Mesenchymal stem cell (in vitro differentiated cells and primary cell): ENCODE data around the gene METTL6.

Experiments used
- DNase-seq: peaks from one replicate; pipeline ENCODE4 v3.0.0-alpha.2; 2013
- H2AFZ ChIP-seq: one replicate; pipeline ENCODE4 v1.6.1; 2013; ENCODE audit warnings: low read depth, mild to moderate bottlenecking, control low read depth, inconsistent platforms, low read length, moderate library complexity
- H2AK5ac ChIP-seq: 2 replicates; pipeline ENCODE4 v1.6.1; 2013; ENCODE audit warnings: low read length, moderate library complexity, mild to moderate bottlenecking, inconsistent platforms; ENCODE audit not compliant: severe bottlenecking
- H2BK120ac ChIP-seq: one replicate; pipeline ENCODE4 v1.6.1; 2013; ENCODE audit warnings: low read depth, mild to moderate bottlenecking, inconsistent platforms, low read length, moderate library complexity
- H2BK12ac ChIP-seq, 2 experiments: one replicate each; pipeline ENCODE4 v1.6.1; 2013; ENCODE audit warnings: inconsistent platforms in 2 of 2, low read length in 2 of 2, mild to moderate bottlenecking in 2 of 2, moderate library complexity in 2 of 2, control low read depth in 1 of 2
- H2BK15ac ChIP-seq: one replicate; pipeline ENCODE4 v1.6.1; 2013; ENCODE audit warnings: mild to moderate bottlenecking, low read depth, inconsistent platforms; ENCODE audit not compliant: poor library complexity, severe bottlenecking
- H2BK5ac ChIP-seq: 2 replicates; pipeline ENCODE4 v1.6.1; 2013; ENCODE audit warnings: low read depth, mild to moderate bottlenecking, low read length, control low read depth, inconsistent platforms; ENCODE audit not compliant: poor library complexity, severe bottlenecking
- H3K14ac ChIP-seq, 2 experiments: one replicate each; pipeline ENCODE4 v1.6.1; 2013; ENCODE audit warnings: inconsistent platforms in 2 of 2, low read length in 2 of 2, control low read depth in 1 of 2, mild to moderate bottlenecking in 1 of 2, moderate library complexity in 1 of 2
- H3K18ac ChIP-seq, 2 experiments: one replicate each; pipeline ENCODE4 v1.6.1; 2013; ENCODE audit warnings: inconsistent platforms in 2 of 2, low read length in 2 of 2, control low read depth in 1 of 2, low read depth in 1 of 2, mild to moderate bottlenecking in 1 of 2
- H3K23ac ChIP-seq, 2 experiments: one replicate each; pipeline ENCODE4 v1.6.1; 2013; ENCODE audit warnings: inconsistent platforms in 2 of 2, low read length in 2 of 2, mild to moderate bottlenecking in 2 of 2, moderate library complexity in 2 of 2, control low read depth in 1 of 2
- H3K27ac ChIP-seq: 2 replicates; pipeline ENCODE4 v1.5.1; 2013; ENCODE audit warnings: mild to moderate bottlenecking, moderate library complexity, low read length, control low read depth, inconsistent platforms; ENCODE audit not compliant: poor library complexity, severe bottlenecking
- H3K27me3 ChIP-seq, 2 experiments: 2 replicates each; pipeline versions ENCODE4 v1.6.1 to v1.7.0; 2013; ENCODE audit warnings: low read length in 2 of 2, mild to moderate bottlenecking in 2 of 2, moderate library complexity in 2 of 2, control low read depth in 1 of 2, inconsistent platforms in 1 of 2; ENCODE audit not compliant: control insufficient read depth in 1 of 2, insufficient read depth in 1 of 2
- H3K36me3 ChIP-seq, 2 experiments: 2 replicates each; pipeline versions ENCODE4 v1.6.1 to v1.7.0; 2013; ENCODE audit warnings: low read length in 2 of 2, control low read depth in 1 of 2, inconsistent platforms in 1 of 2, low read depth in 1 of 2, mild to moderate bottlenecking in 1 of 2; ENCODE audit not compliant: insufficient read depth in 2 of 2, control insufficient read depth in 1 of 2
- H3K4ac ChIP-seq, 2 experiments: one replicate each; pipeline ENCODE4 v1.6.1; 2013; ENCODE audit warnings: inconsistent platforms in 2 of 2, low read length in 2 of 2, mild to moderate bottlenecking in 2 of 2, moderate library complexity in 2 of 2, control low read depth in 1 of 2, low read depth in 1 of 2
- H3K4me1 ChIP-seq: 2 replicates; pipeline ENCODE4 v1.6.1; 2013; ENCODE audit warnings: low read depth, low read length, control low read depth; ENCODE audit not compliant: control insufficient read depth, insufficient read depth
- H3K4me2 ChIP-seq: 2 replicates; pipeline ENCODE4 v1.6.1; 2013; ENCODE audit warnings: low read length, mild to moderate bottlenecking, inconsistent platforms; ENCODE audit not compliant: poor library complexity, severe bottlenecking
- H3K4me3 ChIP-seq, 2 experiments: 2 replicates each; pipeline versions ENCODE4 v1.5.1 to v1.7.0; 2013; ENCODE audit warnings: low read length in 2 of 2, mild to moderate bottlenecking in 2 of 2, control low read depth in 1 of 2, low read depth in 1 of 2; ENCODE audit not compliant: insufficient read depth in 1 of 2
- H3K79me1 ChIP-seq: replicated peaks from 2 replicates; pipeline ENCODE4 v1.6.1; 2013; ENCODE audit warnings: mild to moderate bottlenecking, control low read depth, low read length, inconsistent platforms; ENCODE audit not compliant: poor library complexity, severe bottlenecking
- H3K9ac ChIP-seq: 2 replicates; pipeline ENCODE4 v1.7.0; 2013; ENCODE audit warnings: mild to moderate bottlenecking, low read length, moderate library complexity
- H3K9me3 ChIP-seq: 2 replicates; pipeline ENCODE4 v1.7.0; 2013; ENCODE audit warnings: mild to moderate bottlenecking, low read length; ENCODE audit not compliant: control insufficient read depth
- H4K8ac ChIP-seq: one replicate; pipeline ENCODE4 v1.6.1; 2013; ENCODE audit warnings: inconsistent platforms, mild to moderate bottlenecking, low read length, moderate library complexity
- H4K91ac ChIP-seq: one replicate; pipeline ENCODE4 v1.6.1; 2013; ENCODE audit warnings: mild to moderate bottlenecking, low read length, inconsistent platforms
- WGBS: methylation state at CpG from one replicate; pipeline ENCODE4 v1.1.7; 2013; ENCODE audit warnings: mixed read lengths; 5-methylcytosine and 5-hydroxymethylcytosine counted together

Gene METTL6

GRCh38 chr3:15439476-15439875, 12.1 kb upstream of the METTL6 start:
- H2BK15ac ChIP-seq = no peak overlapping the region
- H2AFZ ChIP-seq = no peak overlapping the region
- H3K9me3 ChIP-seq = no peaks in the 10 kb centered on the region
- H3K23ac ChIP-seq = no peak overlapping the region
- no peaks in the 10 kb centered on the region for H3K4me1 ChIP-seq
- DNase-seq = peak; percentile 35
- H3K27me3 ChIP-seq = no peaks in the 10 kb centered on the region
- peaks cover 21% of the 10 kb centered on the region for H3K79me1 ChIP-seq
- no peak overlapping the region for H2AK5ac ChIP-seq
- no peak overlapping the region for H4K8ac ChIP-seq
- no peak overlapping the region for H4K91ac ChIP-seq
- peaks cover 32 to 93% of the 10 kb centered on the region in 2 experiments for H3K36me3 ChIP-seq
- H3K27ac ChIP-seq = no peak overlapping the region
- H3K4me2 ChIP-seq = no peak overlapping the region
- H3K14ac ChIP-seq = no peak overlapping the region
- no peak overlapping the region for H2BK12ac ChIP-seq
- H3K4ac ChIP-seq = no peak overlapping the region
- no peak overlapping the region for H3K4me3 ChIP-seq
- no peak overlapping the region for H2BK5ac ChIP-seq
- no peak overlapping the region for H3K18ac ChIP-seq
- H3K9ac ChIP-seq = peak overlapping the region; percentile 39
- H2BK120ac ChIP-seq = no peak overlapping the region

- H3K27me3 ChIP-seq = no peaks in the 10 kb centered on the region
- no peaks in the 10 kb centered on the region for H3K4me1 ChIP-seq
- H4K8ac ChIP-seq = no peak overlapping the region
- H3K27ac ChIP-seq = no peak overlapping the region
- no peak overlapping the region for H3K4me2 ChIP-seq
- H3K9me3 ChIP-seq = no peaks in the 10 kb centered on the region
- no peak overlapping the region for H2BK12ac ChIP-seq
- no peak overlapping the region for H4K91ac ChIP-seq
- no peak overlapping the region for H2BK15ac ChIP-seq
- peak; percentile 16 for DNase-seq
- H3K4ac ChIP-seq = no peak overlapping the region
- no peak overlapping the region for H3K14ac ChIP-seq
- 95% methylated on average over 3 of the region's 4 CpGs for WGBS
- no peak overlapping the region for H3K18ac ChIP-seq
- peaks cover 36 to 93% of the 10 kb centered on the region in 2 experiments for H3K36me3 ChIP-seq
- peaks cover 24% of the 10 kb centered on the region for H3K79me1 ChIP-seq
- no peak overlapping the region for H3K23ac ChIP-seq
- H2AK5ac ChIP-seq = no peak overlapping the region
- H2BK120ac ChIP-seq = no peak overlapping the region
- H2AFZ ChIP-seq = no peak overlapping the region
- H2BK5ac ChIP-seq = no peak overlapping the region
- no peak overlapping the region for H3K4me3 ChIP-seq
- H3K9ac ChIP-seq = peak overlapping the region; percentile 74
These were observed 11.6 kb upstream of the METTL6 start for GRCh38 chr3:15438983-15439382.

- no peak overlapping the region for H3K4me2 ChIP-seq
- no peak overlapping the region for H3K27ac ChIP-seq
- H3K18ac ChIP-seq = no peak overlapping the region
- no peaks in the 10 kb centered on the region for H3K27me3 ChIP-seq
- no peak overlapping the region for H2BK120ac ChIP-seq
- no peak overlapping the region for H2BK12ac ChIP-seq
- H2AFZ ChIP-seq = no peak overlapping the region
- H3K9me3 ChIP-seq = no peaks in the 10 kb centered on the region
- H3K14ac ChIP-seq = no peak overlapping the region
- no peak overlapping the region for H2BK15ac ChIP-seq
- peaks cover 1% of the 10 kb centered on the region for H3K4me1 ChIP-seq
- H2AK5ac ChIP-seq = no peak overlapping the region
- no peak overlapping the region for H3K4ac ChIP-seq
- WGBS = 100% methylated on average over 6 of the region's 6 CpGs
- no peak for DNase-seq
- no peak overlapping the region for H4K8ac ChIP-seq
- no peak overlapping the region for H3K23ac ChIP-seq
- peaks cover 31% of the 10 kb centered on the region for H3K79me1 ChIP-seq
- H4K91ac ChIP-seq = no peak overlapping the region
- H3K36me3 ChIP-seq = peaks cover 35 to 93% of the 10 kb centered on the region in 2 experiments
- H3K9ac ChIP-seq = no peak overlapping the region
- H3K4me3 ChIP-seq = no peak overlapping the region
- no peak overlapping the region for H2BK5ac ChIP-seq
These were observed 8.9 kb upstream of the METTL6 start for GRCh38 chr3:15436246-15436645.

GRCh38 chr3:15434756-15435155, 7.4 kb upstream of the METTL6 start:
- H2BK5ac ChIP-seq = no peak overlapping the region
- H3K79me1 ChIP-seq = peaks cover 34% of the 10 kb centered on the region
- no peak for DNase-seq
- no peak overlapping the region for H3K4me3 ChIP-seq
- H2BK12ac ChIP-seq = no peak overlapping the region
- no peaks in the 10 kb centered on the region for H3K9me3 ChIP-seq
- no peak overlapping the region for H3K9ac ChIP-seq
- H4K91ac ChIP-seq = no peak overlapping the region
- 97% methylated on average over 4 of the region's 4 CpGs for WGBS
- H2AK5ac ChIP-seq = no peak overlapping the region
- H2BK15ac ChIP-seq = no peak overlapping the region
- H3K23ac ChIP-seq = no peak overlapping the region
- H3K27ac ChIP-seq = no peak overlapping the region
- H2AFZ ChIP-seq = no peak overlapping the region
- H3K36me3 ChIP-seq = peaks cover 31 to 88% of the 10 kb centered on the region in 2 experiments
- no peak overlapping the region for H3K18ac ChIP-seq
- no peaks in the 10 kb centered on the region for H3K27me3 ChIP-seq
- no peak overlapping the region for H3K4me2 ChIP-seq
- no peak overlapping the region for H2BK120ac ChIP-seq
- H3K4ac ChIP-seq = no peak overlapping the region
- peaks cover 3% of the 10 kb centered on the region for H3K4me1 ChIP-seq
- no peak overlapping the region for H4K8ac ChIP-seq
- H3K14ac ChIP-seq = no peak overlapping the region
